ENCODE data around the gene BANF1. TPM values are rescaled to one million over a fixed set of nuclear protein-coding genes. Genes with fewer than 3 reads are reported as not detected.
A peak's percentile ranks its signal among the peaks of the same experiment; 100 is the strongest.

Gene BANF1, protein sequence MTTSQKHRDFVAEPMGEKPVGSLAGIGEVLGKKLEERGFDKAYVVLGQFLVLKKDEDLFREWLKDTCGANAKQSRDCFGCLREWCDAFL
- total RNA-seq (2016; rRNA removed; fragmentation: Illumina TruSeq; extraction: Trizol) (40.5 and 45.9 TPM in 2 replicates), polyA plus RNA-seq (2011; rRNA removed) (75.9 and 86.5 TPM in 2 replicates), polyA minus RNA-seq (2011; rRNA and poly(A)+ RNA removed; ENCODE audit: low replicate concordance) (57.6 and 195 TPM in 2 replicates), Bru-seq, nascent RNA (percentile 88 among the genes with signal in this experiment), BruChase-seq, experiment 1, labeled RNA remaining after a 6-hour chase (percentile 98 among the genes with signal in this experiment), BruChase-seq, experiment 2, labeled RNA remaining after a 2-hour chase (percentile 96 among the genes with signal in this experiment)
- total RNA-seq (2016; cell fraction: cytosol; rRNA removed; fragmentation: Illumina TruSeq; extraction: Trizol; ENCODE audit: low read depth): 24.1 and 29.2 TPM in 2 replicates
- 42.5 and 45.7 TPM in 2 replicates for total RNA-seq (2016; cell fraction: insoluble cytoplasmic fraction; rRNA removed; fragmentation: Illumina TruSeq; extraction: Trizol)
- total RNA-seq (2016; cell fraction: membrane; rRNA removed; fragmentation: Illumina TruSeq; extraction: Trizol): 21.9 and 24.3 TPM in 2 replicates
- total RNA-seq (2016; cell fraction: nucleus; rRNA removed; fragmentation: Illumina TruSeq; extraction: Trizol): 17.5 and 24.3 TPM in 2 replicates
- 96.6 and 104 TPM in 2 replicates for polyA plus RNA-seq (2011; cell fraction: cytosol; rRNA removed)
- 34.4 and 41.3 TPM in 2 replicates for polyA plus RNA-seq (2011; cell fraction: nucleus; rRNA removed)
- polyA plus RNA-seq (2012): 102 and 132 TPM in 2 replicates
- polyA plus RNA-seq (2016; cell fraction: cytosol; fragmentation: Illumina TruSeq; extraction: Trizol; ENCODE audit: low read depth): 115 and 123 TPM in 2 replicates
- 264 and 272 TPM in 2 replicates for polyA plus RNA-seq (2016; cell fraction: insoluble cytoplasmic fraction; fragmentation: Illumina TruSeq; extraction: Trizol; ENCODE audit: low read depth)
- polyA plus RNA-seq (2016; cell fraction: membrane; fragmentation: Illumina TruSeq; extraction: Trizol; ENCODE audit: low read depth): 102 and 111 TPM in 2 replicates
- 126 and 133 TPM in 2 replicates for polyA plus RNA-seq (2016; cell fraction: nucleus; fragmentation: Illumina TruSeq; extraction: Trizol; ENCODE audit: insufficient read depth, low read depth)
- 20.0 and 34.2 TPM in 2 replicates for polyA minus RNA-seq (2011; cell fraction: cytosol; rRNA and poly(A)+ RNA removed)
- 23.4 and 30.2 TPM in 2 replicates for polyA minus RNA-seq (2011; cell fraction: nucleus; rRNA and poly(A)+ RNA removed)
- long read RNA-seq, experiment 1, transcript BANF1-201 (3 exons, 1,155 nt): major isoform, 93 of 137 reads
- long read RNA-seq, experiment 1, transcript BANF1-202 (3 exons, 946 nt): minor isoform, 21 of 137 reads
- long read RNA-seq, experiment 1, transcript BANF1-208 (3 exons, 1,135 nt): minor isoform, 6 of 137 reads
- long read RNA-seq, experiment 1, partial matches to known transcripts: 9 of 137 reads
- long read RNA-seq, experiment 1, other reads (novel, unspliced or antisense): 6 of 137 reads
- long read RNA-seq, experiment 2, transcript BANF1-202 (3 exons, 946 nt): minor isoform, 37 of 267 reads
- long read RNA-seq, experiment 2, transcript BANF1-208 (3 exons, 1,135 nt): minor isoform, 8 of 267 reads
- long read RNA-seq, experiment 2, transcript BANF1-201 (3 exons, 1,155 nt): major isoform, 184 of 267 reads
- long read RNA-seq, experiment 2, partial matches to known transcripts: 30 of 267 reads
- long read RNA-seq, experiment 2, other reads (novel, unspliced or antisense): 2 of 267 reads

DNA sequence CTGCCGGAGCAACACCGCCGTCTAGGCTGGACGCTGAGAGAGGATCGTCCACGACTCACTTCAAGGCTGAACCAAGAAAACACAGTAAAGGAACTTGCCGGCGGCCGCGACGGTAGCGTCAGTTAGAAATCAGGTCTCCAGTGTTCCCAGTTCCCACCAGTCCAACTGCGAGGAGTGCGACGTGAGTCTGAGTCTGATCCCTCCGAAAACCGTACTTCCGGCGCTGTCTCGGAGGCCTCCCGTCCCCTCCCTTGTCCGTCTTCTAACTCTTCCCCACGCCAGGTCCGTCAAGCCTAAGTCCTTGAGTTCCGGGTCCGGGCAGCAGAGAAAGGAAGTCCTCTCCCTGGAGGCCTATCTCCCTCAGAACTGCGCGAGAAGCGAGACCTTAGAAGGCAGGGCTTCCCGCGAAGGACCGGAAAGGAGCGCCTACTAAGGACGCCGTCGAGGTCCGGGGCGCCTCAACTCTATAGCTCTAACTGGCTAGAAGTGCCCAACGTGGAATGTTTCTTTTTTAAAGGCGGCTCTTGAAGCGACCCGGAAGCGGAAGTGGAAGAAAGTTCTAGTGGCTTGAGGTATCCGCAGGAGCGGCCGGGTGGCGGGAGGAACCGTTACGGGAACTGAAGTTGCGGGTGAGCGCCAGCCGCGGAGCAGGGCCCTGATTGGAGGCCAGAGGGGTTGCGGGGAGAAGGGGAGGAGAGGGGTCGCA lies at the start of gene BANF1, which contains the start of gene EIF1AD:
Gene BANF1, plus strand, starts transcription at position 562 of the 706 bp plus-strand sequence. CDS start 748 bp downstream, outside the sequence.
Gene EIF1AD, minus strand, starts transcription at position 216 of the 706 bp plus-strand sequence. CDS start 1,768 bp downstream, outside the sequence.
- no TSS peak for BruUV-seq (replicated peaks)
- ChIA-PET CTCF (ENCODE audit: low intra/inter-chr PET ratio, low total read pairs) (interaction anchor here (1.5 kb wide), 1 partner anchor 13 kb away, joined by 4 read pairs; no protein-coding TSS in a partner anchor), POLR2A (interaction anchor here (0.8 to 1.8 kb wide), 13 partner anchors 10 to 310 kb away, joined by 3 to 18 read pairs (median 5); partner anchors contain the start of genes CATSPER1, CCDC85B, CFL1 and CST6)
- Histone ChIP-seq H4K20me1 (ENCODE audit: insufficient read depth, low read length) (no peaks in the 10 kb centered on the region), H3K36me3 (replicated peaks in 1 of 2; ENCODE audit: control insufficient read depth in 1 of 2, insufficient read depth in 2 of 2, low read length in 2 of 2) (peaks cover 16 to 39% of the 10 kb centered on the region in 2 experiments), H3K27ac (ENCODE audit: extremely low read length, insufficient read depth, low read length) (peak within 1 kb of the TSS; percentile 94), H3K4me2 (ENCODE audit: low read depth, low read length) (peak within 1 kb of the TSS; percentile 89), H3K27me3 (ENCODE audit: control insufficient read depth in 1 of 2, insufficient read depth in 2 of 2, low read length in 2 of 2) (no peaks in the 10 kb centered on the region; a peak in 1 of 5 replicates), H3K4me1 (ENCODE audit: insufficient read depth, low read length) (peaks cover 35% of the 10 kb centered on the region), H2AFZ (ENCODE audit: low read length) (peak within 1 kb of the TSS; percentile 60), H3K9ac (ENCODE audit: insufficient read depth, low read depth, low read length) (peak within 1 kb of the TSS; percentile 92), H3K9me3 (ENCODE audit: low read length) (no peaks in the 10 kb centered on the region), H3K79me2 (ENCODE audit: insufficient read depth, low read length) (peaks cover 33% of the 10 kb centered on the region), H3K4me3 (replicated peaks in 1 of 3; ENCODE audit: insufficient read depth in 1 of 3, low read depth in 2 of 3, low read length in 3 of 3) (peak within 1 kb of the TSS; percentile 81 to 92 (median 88))
- FAIRE-seq (peak; percentile 89), DNase-seq (ENCODE audit: low spot score) (peak; percentile 96), ATAC-seq (peak; percentile 85)
- 2% methylated on average over 40 of the region's 55 CpGs for WGBS (ENCODE audit: low lambda C conversion rate)
- in situ Hi-C loops (cut with HindIII; ENCODE audit: extremely low pct_ligation_motif_present, low pct_unique_long_range_greater_than_20kb) (no loop called here), intact Hi-C loops (cut with micrococcal nuclease; ENCODE audit: unreplicated experiment) (loop anchor here (1.0 kb wide), 1 partner anchor 50 kb away; the partner anchor contains the start of gene SF3B2)
- TF ChIP-seq SPEN (CRISPR knock-in tag; IDR thresholded peaks at IDR 0.05; ENCODE audit: low read depth): peak; percentile 93
- TF ChIP-seq SP1 (IDR thresholded peaks at IDR 0.05): no peak
- TF ChIP-seq SP1 (CRISPR knock-in tag; IDR thresholded peaks at IDR 0.05): peak; percentile 93
- TF ChIP-seq FOXA1 (IDR thresholded peaks at IDR 0.05): no peak
- 0 out of 2 replicates have a peak, but pooled peaks have one; percentile 19 for TF ChIP-seq FOXA1 (CRISPR knock-in tag; IDR thresholded peaks at IDR 0.05)
- TF ChIP-seq ZSCAN12 (CRISPR knock-in tag; IDR thresholded peaks at IDR 0.05): no peak
- no peak for TF ChIP-seq TP53 (CRISPR knock-in tag; conservative IDR thresholded peaks at IDR 0.05)
- TF ChIP-seq HHEX (CRISPR knock-in tag; IDR thresholded peaks at IDR 0.05): peak; percentile 46; the same call in 1 of the 2 replicates
- TF ChIP-seq, protein P1, sequence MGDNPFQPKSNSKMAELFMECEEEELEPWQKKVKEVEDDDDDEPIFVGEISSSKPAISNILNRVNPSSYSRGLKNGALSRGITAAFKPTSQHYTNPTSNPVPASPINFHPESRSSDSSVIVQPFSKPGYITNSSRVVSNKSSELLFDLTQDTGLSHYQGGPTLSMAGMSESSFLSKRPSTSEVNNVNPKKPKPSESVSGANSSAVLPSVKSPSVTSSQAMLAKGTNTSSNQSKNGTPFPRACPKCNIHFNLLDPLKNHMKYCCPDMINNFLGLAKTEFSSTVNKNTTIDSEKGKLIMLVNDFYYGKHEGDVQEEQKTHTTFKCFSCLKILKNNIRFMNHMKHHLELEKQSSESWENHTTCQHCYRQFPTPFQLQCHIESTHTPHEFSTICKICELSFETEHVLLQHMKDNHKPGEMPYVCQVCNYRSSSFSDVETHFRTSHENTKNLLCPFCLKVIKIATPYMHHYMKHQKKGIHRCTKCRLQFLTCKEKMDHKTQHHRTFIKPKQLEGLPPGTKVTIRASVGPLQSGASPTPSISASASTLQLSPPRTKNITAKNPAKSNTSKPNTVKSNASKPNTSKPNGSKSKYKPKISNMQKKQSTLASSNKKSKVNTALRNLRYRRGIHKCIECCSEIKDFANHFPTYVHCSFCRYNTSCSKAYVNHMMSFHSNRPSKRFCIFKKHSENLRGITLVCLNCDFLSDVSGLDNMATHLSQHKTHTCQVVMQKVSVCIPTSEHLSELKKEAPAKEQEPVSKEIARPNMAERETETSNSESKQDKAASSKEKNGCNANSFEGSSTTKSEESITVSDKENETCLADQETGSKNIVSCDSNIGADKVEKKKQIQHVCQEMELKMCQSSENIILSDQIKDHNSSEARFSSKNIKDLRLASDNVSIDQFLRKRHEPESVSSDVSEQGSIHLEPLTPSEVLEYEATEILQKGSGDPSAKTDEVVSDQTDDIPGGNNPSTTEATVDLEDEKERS (CRISPR knock-in tag; IDR thresholded peaks at IDR 0.05): peak; percentile 77
- TF ChIP-seq, protein P2, sequence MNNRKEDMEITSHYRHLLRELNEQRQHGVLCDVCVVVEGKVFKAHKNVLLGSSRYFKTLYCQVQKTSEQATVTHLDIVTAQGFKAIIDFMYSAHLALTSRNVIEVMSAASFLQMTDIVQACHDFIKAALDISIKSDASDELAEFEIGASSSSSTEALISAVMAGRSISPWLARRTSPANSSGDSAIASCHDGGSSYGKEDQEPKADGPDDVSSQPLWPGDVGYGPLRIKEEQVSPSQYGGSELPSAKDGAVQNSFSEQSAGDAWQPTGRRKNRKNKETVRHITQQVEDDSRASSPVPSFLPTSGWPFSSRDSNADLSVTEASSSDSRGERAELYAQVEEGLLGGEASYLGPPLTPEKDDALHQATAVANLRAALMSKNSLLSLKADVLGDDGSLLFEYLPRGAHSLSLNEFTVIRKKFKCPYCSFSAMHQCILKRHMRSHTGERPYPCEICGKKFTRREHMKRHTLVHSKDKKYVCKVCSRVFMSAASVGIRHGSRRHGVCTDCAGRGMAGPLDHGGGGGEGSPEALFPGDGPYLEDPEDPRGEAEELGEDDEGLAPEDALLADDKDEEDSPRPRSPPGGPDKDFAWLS (CRISPR knock-in tag; IDR thresholded peaks at IDR 0.05; ENCODE audit: borderline replicate concordance): no peak
- peak; percentile 71; the same call in 1 of the 2 replicates for TF ChIP-seq ZNF552 (CRISPR knock-in tag; IDR thresholded peaks at IDR 0.05; ENCODE audit: borderline replicate concordance)
- TF ChIP-seq SMARCE1 (IDR thresholded peaks at IDR 0.05; ENCODE audit: borderline replicate concordance): no peak

Data from HepG2 (cell line).